EH (cell line): ENCODE data around the gene NMRK2.

Experiments
- DNase-seq: peaks from one replicate; pipeline ENCODE4 v3.0.0-alpha.2; 2015; ENCODE audit warnings: low read depth

The NMRK2 gene

DNA sequence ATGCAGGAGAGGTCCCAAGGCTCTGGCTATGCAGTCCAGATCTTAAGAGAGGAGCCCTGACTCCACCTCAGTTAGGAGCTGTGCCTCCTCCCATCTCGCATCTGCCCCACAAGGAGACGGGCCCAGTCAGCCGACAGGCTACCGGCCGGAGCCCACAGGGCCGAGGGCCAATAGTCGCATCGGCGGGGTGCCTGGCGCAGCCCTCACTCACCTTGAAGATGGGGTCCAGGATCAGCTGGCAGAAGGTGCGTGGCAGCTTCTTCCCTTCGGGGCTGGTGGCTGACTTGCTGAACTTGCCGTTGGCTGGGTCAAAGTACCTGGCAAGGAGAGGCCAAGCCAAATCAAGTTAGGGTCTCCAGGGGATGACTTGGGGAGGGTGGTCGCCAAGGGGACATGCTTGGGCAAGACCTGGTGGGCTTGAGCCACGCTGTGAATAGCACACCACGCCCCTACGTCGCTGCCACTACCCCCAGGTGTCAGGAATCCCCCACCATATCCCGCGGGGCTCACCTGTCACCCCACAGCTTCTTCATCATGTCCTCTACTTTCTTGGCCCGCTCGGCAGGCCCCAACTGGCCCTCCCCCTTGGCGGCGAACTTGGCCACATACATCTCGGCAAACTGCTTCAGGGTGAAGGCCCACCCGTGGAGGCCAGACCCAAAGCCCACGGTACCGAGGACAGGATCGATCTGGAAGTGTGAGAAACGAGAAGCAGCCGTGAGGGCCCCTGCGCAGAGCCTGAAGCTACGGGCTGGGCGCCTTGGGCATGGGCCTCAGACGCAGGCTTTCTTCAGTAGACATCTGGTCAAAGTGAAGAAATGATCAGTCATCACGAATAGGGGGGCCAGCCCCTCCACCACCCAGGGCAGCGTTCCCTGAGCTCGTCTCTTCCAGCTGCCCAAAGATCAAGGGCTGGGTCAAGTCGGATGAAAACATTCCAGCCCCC, 49.1 kb downstream of the NMRK2 start:
- DNase-seq: no peak

GRCh38 chr19:3982701-3983541, 50.1 kb downstream of the NMRK2 start:
- peak; percentile 78 for DNase-seq

DNA sequence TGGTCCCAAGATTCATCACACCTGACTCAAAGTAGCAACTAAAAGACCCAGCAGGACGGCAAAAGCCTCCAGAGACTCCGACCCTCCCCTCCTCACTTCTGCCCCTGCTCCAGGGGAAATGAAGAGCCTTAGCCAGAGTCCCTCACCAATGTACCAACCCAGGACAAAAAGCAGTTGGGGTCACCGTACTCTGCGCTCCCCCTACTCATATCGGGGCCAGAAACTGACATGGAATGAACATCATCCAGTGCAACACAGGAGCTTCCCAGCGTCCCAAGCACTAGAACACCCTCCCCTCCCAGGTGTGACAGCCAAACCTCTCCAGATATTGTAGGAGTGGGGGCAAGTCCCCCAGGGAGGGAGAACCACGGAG, 50.7 kb downstream of the NMRK2 start:
- no peak for DNase-seq

- DNase-seq: peak; percentile 60
Measured at GRCh38 chr19:3983936-3984583, 51.2 kb downstream of the NMRK2 start.

DNA sequence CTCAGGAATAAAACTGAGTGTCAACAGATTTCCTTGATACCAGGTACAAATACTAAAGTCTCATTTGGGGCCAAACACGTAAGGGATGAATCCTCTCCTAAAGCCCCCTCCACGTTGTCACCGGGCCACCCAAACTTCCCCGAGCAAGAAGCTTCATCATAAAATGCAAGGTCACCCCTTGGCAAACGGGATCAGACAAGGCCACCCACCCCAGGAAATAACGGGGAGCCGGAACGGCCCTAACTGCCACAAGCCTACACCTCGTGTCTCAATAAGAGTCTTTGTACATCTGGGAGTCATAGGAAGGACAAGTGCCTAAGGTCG, 51.7 kb downstream of the NMRK2 start:
- no peak for DNase-seq

DNA sequence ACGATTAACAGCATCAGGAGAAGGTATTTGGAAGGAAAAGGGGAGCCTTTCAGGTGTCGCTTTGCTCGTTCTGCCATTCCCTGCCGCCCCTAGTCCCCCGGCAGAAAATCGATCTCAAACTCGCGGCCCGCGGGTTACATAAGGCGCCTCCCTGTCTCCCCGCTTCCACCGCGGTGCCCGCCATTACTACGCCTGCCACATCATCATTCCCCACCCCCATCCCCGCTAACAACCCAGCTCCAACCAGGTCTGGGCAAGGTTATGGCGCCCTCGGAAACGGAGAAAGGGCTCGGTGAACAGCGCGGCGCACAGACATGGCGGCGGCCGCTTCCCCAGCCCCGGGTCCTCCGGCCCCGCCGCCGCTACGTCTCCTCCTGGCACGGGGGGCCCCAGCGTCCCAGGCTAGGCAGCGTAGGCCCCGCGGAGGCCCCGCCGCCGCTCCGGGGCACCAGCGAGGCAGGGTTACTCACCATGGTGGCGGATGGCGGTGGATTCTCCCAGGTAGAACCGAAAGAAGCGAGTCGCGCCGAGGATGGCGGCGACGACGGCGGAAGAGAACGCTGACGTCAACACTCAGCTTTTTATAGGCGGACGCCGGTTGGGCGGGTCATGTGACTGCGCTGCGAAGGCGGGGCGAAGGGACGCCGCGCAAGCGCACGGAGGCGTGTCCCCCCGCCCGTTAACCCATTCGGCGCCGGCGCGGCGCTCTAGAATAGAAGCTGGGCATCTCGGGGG, 52.2 kb downstream of the NMRK2 start, which contains the start of gene EEF2:
Gene EEF2, minus strand, starts transcription at position 556 of the 735 bp plus-strand sequence. Its CDS starts 83 bp downstream, at position 473.
- peak; percentile 88 for DNase-seq

- no peak for DNase-seq
Measured at GRCh38 chr19:3985643-3986259, 52.9 kb downstream of the NMRK2 start.

DNA sequence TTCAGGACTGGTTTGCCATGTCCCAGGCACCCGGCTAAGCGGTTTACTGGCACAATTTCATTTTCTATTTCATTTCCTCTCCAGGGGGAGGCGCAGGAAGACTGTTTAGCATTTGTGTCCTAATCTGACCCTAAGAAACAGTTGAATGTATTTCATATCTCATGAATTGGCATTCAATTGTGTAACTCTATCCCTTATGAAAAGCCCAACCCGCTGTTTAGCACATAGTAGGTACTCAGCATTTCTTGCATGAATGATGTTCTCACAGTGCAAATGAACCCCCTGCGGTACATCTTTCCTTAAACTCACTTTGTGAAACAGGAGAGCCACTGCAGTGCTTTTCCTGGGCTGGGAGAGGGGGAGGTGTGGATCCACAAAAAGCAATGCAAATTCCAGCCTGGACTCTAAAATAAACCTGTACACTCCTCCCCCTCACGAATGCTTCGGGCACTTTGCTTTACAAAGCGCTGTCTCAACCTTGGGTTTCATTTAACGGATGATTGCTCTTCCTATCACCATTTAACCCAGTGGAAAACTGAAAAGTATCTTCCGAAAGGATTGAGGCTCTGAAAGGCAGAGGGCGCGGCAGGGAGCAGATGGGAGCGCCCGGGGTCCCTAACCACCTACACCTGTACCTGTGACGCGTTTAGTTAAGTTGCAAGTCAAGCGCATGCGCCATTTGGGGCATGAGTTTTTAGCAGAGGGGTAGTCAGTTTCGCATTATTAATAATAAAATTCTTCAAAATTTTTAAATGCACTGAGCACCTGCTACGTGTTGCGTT, 53.6 kb downstream of the NMRK2 start:
- peak; percentile 82 for DNase-seq

DNA sequence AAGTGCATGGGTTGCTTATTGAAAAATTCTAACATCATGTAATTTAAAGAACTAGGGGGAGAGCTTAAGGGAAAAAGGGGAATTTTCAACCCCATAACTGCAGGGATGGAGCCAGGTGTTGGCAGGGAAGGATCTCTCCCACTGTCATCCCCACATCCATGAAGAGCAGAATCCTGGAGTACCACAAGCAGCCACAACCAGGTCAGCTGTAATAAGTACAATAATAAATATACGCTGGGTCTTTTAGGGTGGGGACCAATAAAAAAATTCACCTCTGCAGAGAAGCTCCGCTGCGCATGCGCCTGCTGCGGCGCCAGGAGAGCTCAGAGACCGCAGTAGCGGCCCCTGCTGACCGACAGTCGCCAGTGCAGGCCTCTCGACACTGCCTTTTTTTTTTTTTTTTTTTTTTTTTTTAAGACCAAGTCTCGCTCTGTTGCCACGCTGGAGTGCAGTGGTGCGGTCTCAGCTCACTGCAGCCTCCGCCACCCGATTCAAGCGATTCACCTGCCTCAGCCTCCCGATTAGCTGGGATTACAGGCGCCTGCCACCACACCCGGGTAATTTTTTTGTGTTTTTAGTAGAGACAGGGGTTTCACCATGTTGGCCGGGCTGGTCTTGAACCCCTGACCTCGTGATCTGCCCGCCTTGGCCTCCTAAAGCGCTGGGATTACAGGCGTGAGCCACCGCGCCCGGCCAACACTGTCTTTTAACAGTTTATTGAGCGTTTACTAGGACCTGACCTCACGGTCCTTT, 54.9 kb downstream of the NMRK2 start:
- DNase-seq: peak; percentile 86

- no peak for DNase-seq
Measured at GRCh38 chr19:3990815-3991117, 57.9 kb downstream of the NMRK2 start.
